GM23248 (cell line): ENCODE data around the gene CNTLN.

Experiments used
- EZH2 ChIP-seq: fragments of 200-600 bp; sonication (generic); IDR thresholded peaks from 2 replicates; pipeline ENCODE4 v1.6.1; 2018; ENCODE audit warnings: antibody characterized with exemption, mild to moderate bottlenecking; ENCODE audit not compliant: insufficient read depth, poor library complexity, severe bottlenecking
- EZH2phosphoT487 ChIP-seq: fragments of 200-600 bp; sonication (generic); IDR thresholded peaks from 2 replicates; pipeline ENCODE4 v1.6.1; 2018; ENCODE audit warnings: antibody characterized with exemption, moderate library complexity, mild to moderate bottlenecking, low read depth; ENCODE audit not compliant: insufficient read depth

GRCh38 chr9:17090041-17090440 lies 44.8 kb upstream of the CNTLN start:
- TF ChIP-seq EZH2phosphoT487 (no peak), EZH2 (no peak)
